A204.1 (cell line): Measurements from ENCODE around the gene DRG2.

ENCODE experiments used
- FAIRE-seq: peaks from 2 replicates; lab custom pipeline; 2012; peaks lifted over from hg19 to GRCh38; lab: Jason Lieb, UNC

The DRG2 gene

GRCh38 chr17:18074566-18075272 is 13.0 kb upstream of the DRG2 start:
- no peak for FAIRE-seq

- FAIRE-seq, result no peak
These were observed 10.8 kb upstream of the DRG2 start for GRCh38 chr17:18076936-18077335.

GRCh38 chr17:18079543-18079942 is 8.2 kb upstream of the DRG2 start:
- no peak for FAIRE-seq

GRCh38 chr17:18084256-18084655 is 3.5 kb upstream of the DRG2 start:
- FAIRE-seq, result no peak

GRCh38 chr17:18089613-18090012 is 1.9 kb downstream of the DRG2 start:
- FAIRE-seq, result no peak

GRCh38 chr17:18093616-18094408 is 6.1 kb downstream of the DRG2 start:
- no peak for FAIRE-seq

- FAIRE-seq, result no peak
These were observed 6.7 kb downstream of the DRG2 start for GRCh38 chr17:18094409-18094807.

GRCh38 chr17:18099516-18099915 is 11.8 kb downstream of the DRG2 start:
- no peak for FAIRE-seq

GRCh38 chr17:18100616-18101015 is 12.9 kb downstream of the DRG2 start:
- FAIRE-seq, result no peak

- FAIRE-seq, result no peak
These were observed 14.1 kb downstream of the DRG2 start for GRCh38 chr17:18101828-18102227.

GRCh38 chr17:18102640-18103039 is 14.9 kb downstream of the DRG2 start:
- no peak for FAIRE-seq

GRCh38 chr17:18105027-18105426 is 17.3 kb downstream of the DRG2 start:
- no peak for FAIRE-seq

- FAIRE-seq, result no peak
These were observed 17.8 kb downstream of the DRG2 start for GRCh38 chr17:18105595-18105994.

GRCh38 chr17:18106211-18106610 is 18.5 kb downstream of the DRG2 start:
- FAIRE-seq, result no peak

- no peak for FAIRE-seq
These were observed 19.5 kb downstream of the DRG2 start for GRCh38 chr17:18107061-18107790.

GRCh38 chr17:18107971-18108370 is 20.2 kb downstream of the DRG2 start:
- FAIRE-seq, result no peak

GRCh38 chr17:18108401-18109312 is 20.9 kb downstream of the DRG2 start, which contains the start of gene MYO15A:
MYO15A (plus strand) TSS chr17:18108756; CDS start chr17:18118801, 10,045 bp downstream.
- no peak for FAIRE-seq

GRCh38 chr17:18109935-18110485 is 22.3 kb downstream of the DRG2 start:
- no peak for FAIRE-seq

- FAIRE-seq, result no peak
These were observed 22.9 kb downstream of the DRG2 start for GRCh38 chr17:18110636-18111145.

- FAIRE-seq, result no peak
These were observed 23.7 kb downstream of the DRG2 start for GRCh38 chr17:18111330-18111971.

GRCh38 chr17:18115517-18115916 is 27.8 kb downstream of the DRG2 start:
- no peak for FAIRE-seq
